Panc1 (cell line): ENCODE data around the gene DCN. TPM values are rescaled to one million over a fixed set of nuclear protein-coding genes. Genes with fewer than 3 reads are reported as not detected.

ENCODE experiments used
- ATAC-seq: fragments of 200-7000 bp; cut with Tn5 transposase; 2 replicates; pipeline ENCODE4 v1.9.1; 2020; ENCODE audit warnings: mild to moderate bottlenecking, moderate library complexity
- BruUV-seq: library from RNA; stranded (reverse); fragments of 400-500 nt; replicated peaks from 2 replicates; lab custom pipeline; 2021; lab: Mats Ljungman, UMichigan
- CTCF ChIA-PET: fragments of 300-600 bp; sonication (Branson Sonifier 250); formaldehyde crosslinking; loops from one replicate; lab custom pipeline; 2022; ENCODE audit warnings: antibody characterized with exemption; lab: Charles Lee
- POLR2A ChIA-PET: fragments of 300-600 bp; sonication (Branson Sonifier 250); formaldehyde crosslinking; loops from one replicate; lab custom pipeline; 2022; ENCODE audit warnings: antibody characterized with exemption; lab: Charles Lee
- DNase-seq: peaks from one replicate; pipeline ENCODE4 v3.0.0-alpha.2; 2010; ENCODE audit warnings: low read depth, low spot score
- H3K27ac ChIP-seq: 2 replicates; pipeline ENCODE4 v1.5.1; 2011; ENCODE audit warnings: mild to moderate bottlenecking, low read length, inconsistent platforms
- H3K27me3 ChIP-seq: fragments of 200-500 bp; sonication (Bioruptor generic); 2 replicates; pipeline ENCODE4 v1.6.0; 2014; ENCODE audit warnings: low read length, inconsistent platforms; ENCODE audit not compliant: control insufficient read depth, insufficient read depth
- H3K36me3 ChIP-seq: fragments of 200-500 bp; sonication (Bioruptor generic); 2 replicates; pipeline ENCODE4 v1.5.1; 2014; ENCODE audit warnings: inconsistent platforms, mild to moderate bottlenecking, low read length, moderate library complexity; ENCODE audit not compliant: control insufficient read depth, insufficient read depth
- H3K4me1 ChIP-seq: 2 replicates; pipeline ENCODE4 v1.5.1; 2011; ENCODE audit warnings: inconsistent platforms, mild to moderate bottlenecking, low read length, moderate library complexity; ENCODE audit not compliant: control insufficient read depth, insufficient read depth
- H3K4me3 ChIP-seq, 2 experiments: 2 replicates each; pipeline ENCODE4 v1.5.1; 2011 to 2012; ENCODE audit warnings: low read depth in 2 of 2, low read length in 2 of 2, mild to moderate bottlenecking in 2 of 2, inconsistent platforms in 1 of 2, moderate library complexity in 1 of 2
- H3K9me3 ChIP-seq: fragments of 200-500 bp; sonication (Bioruptor generic); 2 replicates; pipeline ENCODE4 v1.5.1; 2014; ENCODE audit warnings: low read depth, mild to moderate bottlenecking, inconsistent platforms, low read length, moderate library complexity; ENCODE audit not compliant: control insufficient read depth, insufficient read depth
- POLR2AphosphoS5 ChIP-seq: IDR thresholded peaks from 2 replicates; pipeline ENCODE4 v1.6.1; 2012; ENCODE audit warnings: mild to moderate bottlenecking, low read depth, low read length, moderate library complexity
- SIN3A ChIP-seq: IDR thresholded peaks from 2 replicates; pipeline ENCODE4 v1.6.1; 2012; ENCODE audit warnings: low read depth, mild to moderate bottlenecking, low read length, moderate library complexity, borderline replicate concordance; ENCODE audit not compliant: insufficient read depth
- TCF7L2 ChIP-seq: IDR thresholded peaks from 2 replicates; pipeline ENCODE4 v1.6.1; 2011; ENCODE audit warnings: mild to moderate bottlenecking, low read depth, low read length, inconsistent platforms
- in situ Hi-C: cut with HindIII; loops from 2 replicates; pipeline ENCODE4 v1.10.0; 2016; ENCODE audit warnings: low sequenced_read_pairs, low pct_unique_long_range_greater_than_20kb
- intact Hi-C: fragments of 100-400 bp; cut with micrococcal nuclease; formaldehyde crosslinking; loops from one replicate; pipeline ENCODE4 v1.10.0; 2022; ENCODE audit not compliant: unreplicated experiment
- total RNA-seq: library from RNA; stranded (reverse); gene quantifications from one replicate; pipeline ENCODE4 v1.2.1, GENCODE V29; 2021; ENCODE audit not compliant: unreplicated experiment
- TF ChIP-seq, protein P1 (sequence below), 2 experiments: IDR thresholded peaks; 2 replicates each; pipeline ENCODE4 v1.6.1; 2011 to 2012; ENCODE audit warnings: low read depth in 2 of 2, control low read depth in 1 of 2, low read length in 1 of 2, mild to moderate bottlenecking in 1 of 2, moderate library complexity in 1 of 2; ENCODE audit not compliant: insufficient read depth in 1 of 2
- TF ChIP-seq, protein P2 (sequence below): fragments of 450-650 bp; IDR thresholded peaks from 2 replicates; pipeline ENCODE4 v1.5.1; 2017; ENCODE audit warnings: mild to moderate bottlenecking

The DCN gene
- total RNA-seq, 1 experiment from 2014 or later: 1.9 TPM

DNA sequence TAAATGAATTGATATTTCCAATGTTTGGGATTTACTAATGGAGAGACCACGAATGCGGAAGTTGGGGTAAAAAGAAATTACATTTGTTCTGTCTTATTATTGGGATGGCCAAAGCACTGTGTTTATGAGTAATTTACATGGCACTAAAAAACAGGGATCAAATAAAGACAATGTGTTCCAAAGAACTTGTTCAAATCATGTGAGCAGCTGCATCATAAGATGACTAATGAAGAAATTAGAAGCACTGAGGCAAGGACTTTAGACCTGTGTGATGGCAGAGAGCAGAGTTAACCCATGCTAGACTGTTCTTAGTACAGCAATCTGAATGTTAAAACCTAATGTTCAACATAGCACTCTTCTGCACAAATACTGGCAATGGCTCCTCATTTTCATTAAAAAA is 34.3 kb upstream of the DCN start:
- ChIA-PET POLR2A (no interaction called here), CTCF (no interaction called here)
- no peak overlapping the region for H3K27ac ChIP-seq
- no peaks in the 10 kb centered on the region for H3K36me3 ChIP-seq
- intact Hi-C loops (no loop called here), in situ Hi-C loops (no loop called here)
- H3K27me3 ChIP-seq: no peaks in the 10 kb centered on the region
- ATAC-seq (no peak), DNase-seq (no peak)
- no peak overlapping the region for H3K4me3 ChIP-seq
- BruUV-seq: no TSS peak
- H3K4me1 ChIP-seq: no peaks in the 10 kb centered on the region
- TF ChIP-seq SIN3A: no peak
- TF ChIP-seq, protein P1, sequence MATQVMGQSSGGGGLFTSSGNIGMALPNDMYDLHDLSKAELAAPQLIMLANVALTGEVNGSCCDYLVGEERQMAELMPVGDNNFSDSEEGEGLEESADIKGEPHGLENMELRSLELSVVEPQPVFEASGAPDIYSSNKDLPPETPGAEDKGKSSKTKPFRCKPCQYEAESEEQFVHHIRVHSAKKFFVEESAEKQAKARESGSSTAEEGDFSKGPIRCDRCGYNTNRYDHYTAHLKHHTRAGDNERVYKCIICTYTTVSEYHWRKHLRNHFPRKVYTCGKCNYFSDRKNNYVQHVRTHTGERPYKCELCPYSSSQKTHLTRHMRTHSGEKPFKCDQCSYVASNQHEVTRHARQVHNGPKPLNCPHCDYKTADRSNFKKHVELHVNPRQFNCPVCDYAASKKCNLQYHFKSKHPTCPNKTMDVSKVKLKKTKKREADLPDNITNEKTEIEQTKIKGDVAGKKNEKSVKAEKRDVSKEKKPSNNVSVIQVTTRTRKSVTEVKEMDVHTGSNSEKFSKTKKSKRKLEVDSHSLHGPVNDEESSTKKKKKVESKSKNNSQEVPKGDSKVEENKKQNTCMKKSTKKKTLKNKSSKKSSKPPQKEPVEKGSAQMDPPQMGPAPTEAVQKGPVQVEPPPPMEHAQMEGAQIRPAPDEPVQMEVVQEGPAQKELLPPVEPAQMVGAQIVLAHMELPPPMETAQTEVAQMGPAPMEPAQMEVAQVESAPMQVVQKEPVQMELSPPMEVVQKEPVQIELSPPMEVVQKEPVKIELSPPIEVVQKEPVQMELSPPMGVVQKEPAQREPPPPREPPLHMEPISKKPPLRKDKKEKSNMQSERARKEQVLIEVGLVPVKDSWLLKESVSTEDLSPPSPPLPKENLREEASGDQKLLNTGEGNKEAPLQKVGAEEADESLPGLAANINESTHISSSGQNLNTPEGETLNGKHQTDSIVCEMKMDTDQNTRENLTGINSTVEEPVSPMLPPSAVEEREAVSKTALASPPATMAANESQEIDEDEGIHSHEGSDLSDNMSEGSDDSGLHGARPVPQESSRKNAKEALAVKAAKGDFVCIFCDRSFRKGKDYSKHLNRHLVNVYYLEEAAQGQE (IDR thresholded peaks at IDR 0.05; ENCODE audit: insufficient read depth in 1 of 2, low read depth in 2 of 2, low read length in 1 of 2): no peak
- no peak for TF ChIP-seq TCF7L2
- TF ChIP-seq POLR2AphosphoS5: no peak
- TF ChIP-seq, protein P2, sequence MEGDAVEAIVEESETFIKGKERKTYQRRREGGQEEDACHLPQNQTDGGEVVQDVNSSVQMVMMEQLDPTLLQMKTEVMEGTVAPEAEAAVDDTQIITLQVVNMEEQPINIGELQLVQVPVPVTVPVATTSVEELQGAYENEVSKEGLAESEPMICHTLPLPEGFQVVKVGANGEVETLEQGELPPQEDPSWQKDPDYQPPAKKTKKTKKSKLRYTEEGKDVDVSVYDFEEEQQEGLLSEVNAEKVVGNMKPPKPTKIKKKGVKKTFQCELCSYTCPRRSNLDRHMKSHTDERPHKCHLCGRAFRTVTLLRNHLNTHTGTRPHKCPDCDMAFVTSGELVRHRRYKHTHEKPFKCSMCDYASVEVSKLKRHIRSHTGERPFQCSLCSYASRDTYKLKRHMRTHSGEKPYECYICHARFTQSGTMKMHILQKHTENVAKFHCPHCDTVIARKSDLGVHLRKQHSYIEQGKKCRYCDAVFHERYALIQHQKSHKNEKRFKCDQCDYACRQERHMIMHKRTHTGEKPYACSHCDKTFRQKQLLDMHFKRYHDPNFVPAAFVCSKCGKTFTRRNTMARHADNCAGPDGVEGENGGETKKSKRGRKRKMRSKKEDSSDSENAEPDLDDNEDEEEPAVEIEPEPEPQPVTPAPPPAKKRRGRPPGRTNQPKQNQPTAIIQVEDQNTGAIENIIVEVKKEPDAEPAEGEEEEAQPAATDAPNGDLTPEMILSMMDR: no peak
- H3K9me3 ChIP-seq: no peaks in the 10 kb centered on the region; the same call in 1 of the 2 replicates

DNA sequence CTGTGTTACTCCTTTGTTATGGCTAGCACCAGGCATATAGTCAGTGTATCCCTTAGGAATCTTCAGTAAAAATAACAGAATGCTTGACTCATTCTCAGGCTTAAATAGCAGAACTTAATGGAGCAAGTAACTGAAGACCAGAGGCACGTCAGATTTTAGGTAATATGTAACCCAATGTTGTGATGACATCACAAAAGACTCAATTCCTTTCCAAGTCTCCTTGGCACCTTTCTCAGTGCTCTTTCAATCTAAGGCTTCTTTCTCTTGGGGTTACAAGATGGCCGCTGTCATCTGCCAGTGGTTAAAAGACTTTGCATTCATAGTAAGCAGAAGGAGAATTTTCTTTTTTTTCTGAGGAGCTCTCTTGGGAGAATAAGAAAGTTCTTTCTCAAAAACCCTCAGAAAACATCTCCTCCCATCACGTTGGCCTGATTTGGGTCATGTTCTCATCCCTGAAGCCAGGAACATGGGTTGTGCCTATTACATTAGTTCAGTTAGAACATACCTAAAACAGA is 33.4 kb upstream of the DCN start:
- ATAC-seq: no peak
- Histone ChIP-seq H3K4me3 (no peak overlapping the region), H3K27me3 (no peaks in the 10 kb centered on the region), H3K36me3 (no peaks in the 10 kb centered on the region), H3K9me3 (no peaks in the 10 kb centered on the region), H3K4me1 (no peaks in the 10 kb centered on the region), H3K27ac (no peak overlapping the region)
- intact Hi-C loops: no loop called here
- no TSS peak for BruUV-seq
- no peak for DNase-seq
- in situ Hi-C loops: no loop called here
- ChIA-PET POLR2A (no interaction called here), CTCF (no interaction called here)
- TF ChIP-seq POLR2AphosphoS5: no peak
- TF ChIP-seq, protein P2: no peak
- no peak for TF ChIP-seq SIN3A
- no peak for TF ChIP-seq TCF7L2
- TF ChIP-seq, protein P1 (IDR thresholded peaks at IDR 0.05; ENCODE audit: insufficient read depth in 1 of 2, low read depth in 2 of 2, low read length in 1 of 2): no peak
